ENCODE measurements around the gene ADGRG6.

The ADGRG6 gene

GRCh38 chr6:142292166-142292924 lies 9.5 kb upstream of the ADGRG6 start:
- Histone ChIP-seq H3K27me3 (ENCODE audit: low read length) (no peaks in the 10 kb centered on the region), H3K36me3 (ENCODE audit: low read length) (no peaks in the 10 kb centered on the region), H3K4me3 (ENCODE audit: insufficient read depth, low read length, poor library complexity, severe bottlenecking) (no peak overlapping the region), H3K9me3 (ENCODE audit: insufficient read depth, low read length) (no peaks in the 10 kb centered on the region), H2AFZ (ENCODE audit: low read depth, low read length, severe bottlenecking) (no peak overlapping the region), H3F3A (ENCODE audit: insufficient read depth) (no peaks in the 10 kb centered on the region), H3K4me2 (ENCODE audit: low read depth, low read length, poor library complexity, severe bottlenecking) (no peak overlapping the region), H3K27ac (ENCODE audit: low read depth, low read length) (no peak overlapping the region), H3K9ac (ENCODE audit: low read length) (no peak overlapping the region), H3K9me2 (replicated peaks; ENCODE audit: insufficient read depth, low read length) (no peaks in the 10 kb centered on the region), H3K79me2 (ENCODE audit: insufficient read depth, low read length) (no peaks in the 10 kb centered on the region), H4K20me1 (ENCODE audit: low read depth, low read length) (no peaks in the 10 kb centered on the region)
- TF ChIP-seq EZH2phosphoT487 (conservative IDR thresholded peaks at IDR 0.05; ENCODE audit: low read length) = no peak

- TF ChIP-seq, protein P1, sequence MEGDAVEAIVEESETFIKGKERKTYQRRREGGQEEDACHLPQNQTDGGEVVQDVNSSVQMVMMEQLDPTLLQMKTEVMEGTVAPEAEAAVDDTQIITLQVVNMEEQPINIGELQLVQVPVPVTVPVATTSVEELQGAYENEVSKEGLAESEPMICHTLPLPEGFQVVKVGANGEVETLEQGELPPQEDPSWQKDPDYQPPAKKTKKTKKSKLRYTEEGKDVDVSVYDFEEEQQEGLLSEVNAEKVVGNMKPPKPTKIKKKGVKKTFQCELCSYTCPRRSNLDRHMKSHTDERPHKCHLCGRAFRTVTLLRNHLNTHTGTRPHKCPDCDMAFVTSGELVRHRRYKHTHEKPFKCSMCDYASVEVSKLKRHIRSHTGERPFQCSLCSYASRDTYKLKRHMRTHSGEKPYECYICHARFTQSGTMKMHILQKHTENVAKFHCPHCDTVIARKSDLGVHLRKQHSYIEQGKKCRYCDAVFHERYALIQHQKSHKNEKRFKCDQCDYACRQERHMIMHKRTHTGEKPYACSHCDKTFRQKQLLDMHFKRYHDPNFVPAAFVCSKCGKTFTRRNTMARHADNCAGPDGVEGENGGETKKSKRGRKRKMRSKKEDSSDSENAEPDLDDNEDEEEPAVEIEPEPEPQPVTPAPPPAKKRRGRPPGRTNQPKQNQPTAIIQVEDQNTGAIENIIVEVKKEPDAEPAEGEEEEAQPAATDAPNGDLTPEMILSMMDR (IDR thresholded peaks at IDR 0.05; ENCODE audit: insufficient read depth, low read length, poor library complexity, severe bottlenecking) = no peak
- TF ChIP-seq EZH2phosphoT487 (conservative IDR thresholded peaks at IDR 0.05; ENCODE audit: low read length) = no peak
- Histone ChIP-seq H3K9me3 (ENCODE audit: insufficient read depth, low read length) (no peaks in the 10 kb centered on the region), H3K36me3 (ENCODE audit: low read length) (no peaks in the 10 kb centered on the region), H3K9me2 (replicated peaks; ENCODE audit: insufficient read depth, low read length) (no peaks in the 10 kb centered on the region), H3K27ac (ENCODE audit: low read depth, low read length) (no peak overlapping the region), H4K20me1 (ENCODE audit: low read depth, low read length) (no peaks in the 10 kb centered on the region), H3K27me3 (ENCODE audit: low read length) (no peaks in the 10 kb centered on the region), H3K4me3 (ENCODE audit: insufficient read depth, low read length, poor library complexity, severe bottlenecking) (no peak overlapping the region), H2AFZ (ENCODE audit: low read depth, low read length, severe bottlenecking) (no peak overlapping the region), H3K79me2 (ENCODE audit: insufficient read depth, low read length) (no peaks in the 10 kb centered on the region), H3F3A (ENCODE audit: insufficient read depth) (no peaks in the 10 kb centered on the region), H3K9ac (ENCODE audit: low read length) (no peak overlapping the region), H3K4me2 (ENCODE audit: low read depth, low read length, poor library complexity, severe bottlenecking) (no peak overlapping the region)
Observed at GRCh38 chr6:142293121-142293520, 8.7 kb upstream of the ADGRG6 start.

DNA sequence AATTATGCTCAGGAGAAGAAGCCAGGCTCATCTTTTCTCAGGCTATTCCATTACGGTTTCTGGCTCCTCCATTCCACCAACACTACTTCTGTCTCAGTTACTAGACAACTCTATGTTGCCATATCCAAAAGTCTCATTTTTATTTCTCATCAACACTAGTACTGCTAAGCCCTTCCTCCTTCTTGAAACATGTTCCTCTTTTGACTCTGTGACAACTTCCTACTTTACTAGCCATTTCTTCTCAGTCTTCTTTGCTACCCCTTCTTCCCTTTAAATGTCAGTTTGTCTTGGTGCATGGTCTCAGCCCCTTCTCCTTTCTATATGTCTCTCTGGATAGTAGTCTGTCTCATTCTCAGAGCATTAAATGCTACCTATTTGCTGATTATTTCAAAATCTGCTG lies 7.1 kb upstream of the ADGRG6 start:
- Histone ChIP-seq H3F3A (ENCODE audit: insufficient read depth) (no peaks in the 10 kb centered on the region), H3K9me3 (ENCODE audit: insufficient read depth, low read length) (no peaks in the 10 kb centered on the region), H3K4me3 (ENCODE audit: insufficient read depth, low read length, poor library complexity, severe bottlenecking) (no peak overlapping the region), H3K4me2 (ENCODE audit: low read depth, low read length, poor library complexity, severe bottlenecking) (no peak overlapping the region), H3K27ac (ENCODE audit: low read depth, low read length) (no peak overlapping the region), H3K79me2 (ENCODE audit: insufficient read depth, low read length) (no peaks in the 10 kb centered on the region), H2AFZ (ENCODE audit: low read depth, low read length, severe bottlenecking) (no peak overlapping the region), H4K20me1 (ENCODE audit: low read depth, low read length) (no peaks in the 10 kb centered on the region), H3K9ac (ENCODE audit: low read length) (no peak overlapping the region), H3K36me3 (ENCODE audit: low read length) (no peaks in the 10 kb centered on the region), H3K9me2 (replicated peaks; ENCODE audit: insufficient read depth, low read length) (no peaks in the 10 kb centered on the region), H3K27me3 (ENCODE audit: low read length) (no peaks in the 10 kb centered on the region)
- TF ChIP-seq, protein P1 (IDR thresholded peaks at IDR 0.05; ENCODE audit: insufficient read depth, low read length, poor library complexity, severe bottlenecking) = no peak
- no peak for TF ChIP-seq EZH2phosphoT487 (conservative IDR thresholded peaks at IDR 0.05; ENCODE audit: low read length)

DNA sequence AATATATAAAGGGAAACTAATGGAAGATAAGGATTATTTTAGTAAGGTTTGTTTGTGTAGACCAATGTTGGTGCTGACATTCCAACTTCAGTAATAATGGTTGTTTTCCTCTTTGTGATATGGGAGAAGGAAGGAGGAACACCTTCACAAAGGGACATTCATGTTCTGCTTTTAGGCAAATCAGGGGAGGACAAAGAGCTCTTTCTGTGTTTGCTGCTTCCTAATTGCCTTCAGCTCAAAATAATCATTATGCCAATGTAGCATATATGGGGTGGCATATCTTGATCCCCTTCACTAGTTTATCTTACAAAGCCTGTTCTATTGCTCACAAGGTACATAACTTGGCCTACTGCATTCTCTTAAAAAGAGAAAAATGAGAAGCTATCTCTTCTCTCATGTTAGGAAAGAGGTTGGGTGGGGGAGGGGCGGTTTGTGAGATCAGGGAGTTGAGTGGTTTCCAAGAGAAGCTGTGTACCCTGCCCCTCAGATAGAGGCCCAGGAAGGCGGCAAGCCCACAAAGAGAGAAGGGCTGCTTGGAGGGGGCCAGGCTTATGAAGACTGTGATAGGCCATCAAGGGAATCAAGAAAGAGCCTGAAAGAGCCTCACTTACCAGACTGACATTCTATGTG lies 4.7 kb upstream of the ADGRG6 start:
- Histone ChIP-seq H3K4me2 (ENCODE audit: low read depth, low read length, poor library complexity, severe bottlenecking) (no peak overlapping the region), H3F3A (ENCODE audit: insufficient read depth) (no peaks in the 10 kb centered on the region), H3K79me2 (ENCODE audit: insufficient read depth, low read length) (no peaks in the 10 kb centered on the region), H3K9me3 (ENCODE audit: insufficient read depth, low read length) (no peaks in the 10 kb centered on the region), H3K9me2 (replicated peaks; ENCODE audit: insufficient read depth, low read length) (no peaks in the 10 kb centered on the region), H3K27ac (ENCODE audit: low read depth, low read length) (no peak overlapping the region), H3K4me3 (ENCODE audit: insufficient read depth, low read length, poor library complexity, severe bottlenecking) (no peak overlapping the region), H3K9ac (ENCODE audit: low read length) (no peak overlapping the region), H3K27me3 (ENCODE audit: low read length) (no peaks in the 10 kb centered on the region), H4K20me1 (ENCODE audit: low read depth, low read length) (no peaks in the 10 kb centered on the region), H2AFZ (ENCODE audit: low read depth, low read length, severe bottlenecking) (no peak overlapping the region), H3K36me3 (ENCODE audit: low read length) (no peaks in the 10 kb centered on the region)
- TF ChIP-seq, protein P1 (IDR thresholded peaks at IDR 0.05; ENCODE audit: insufficient read depth, low read length, poor library complexity, severe bottlenecking) = no peak
- TF ChIP-seq EZH2phosphoT487 (conservative IDR thresholded peaks at IDR 0.05; ENCODE audit: low read length) = no peak
